K562 (cell line): Measurements from ENCODE around the gene F2RL1. TPM values are rescaled to one million over a fixed set of nuclear protein-coding genes. Genes with fewer than 3 reads are reported as not detected.

Source experiments
- BACH1 ChIP-seq: fragments of 200-800 bp; sonication (Bioruptor generic); IDR thresholded peaks from 2 replicates; pipeline ENCODE4 v1.6.1; 2016; ENCODE audit warnings: missing genetic modification characterization, missing compliant biosample characterization
- ETS2 ChIP-seq: IDR thresholded peaks from 2 replicates; pipeline ENCODE4 v1.6.1; 2016; ENCODE audit warnings: borderline replicate concordance, missing genetic modification characterization, mild to moderate bottlenecking, moderate library complexity, missing compliant biosample characterization; ENCODE audit not compliant: poor library complexity, severe bottlenecking
- MECOM ChIP-seq: fragments of 250-450 bp; sonication (Bioruptor Pico); IDR thresholded peaks from 2 replicates; pipeline ENCODE4 v1.8.0; 2022; ENCODE audit warnings: inconsistent platforms
- NR3C1 ChIP-seq: sonication (generic); formaldehyde crosslinking; IDR thresholded peaks from 2 replicates; pipeline ENCODE4 v1.8.1; 2022; ENCODE audit warnings: missing genetic modification reagents
- RB1 ChIP-seq: fragments of 450-650 bp; IDR thresholded peaks from 2 replicates; pipeline ENCODE4 v1.6.1; 2017; ENCODE audit warnings: low read depth, mild to moderate bottlenecking
- RBM25 ChIP-seq: fragments of 200-400 bp; formaldehyde crosslinking; IDR thresholded peaks from 2 replicates; pipeline ENCODE4 v1.6.1; 2018; ENCODE audit warnings: low read length, low read depth, moderate library complexity; ENCODE audit not compliant: severe bottlenecking
- SAP30 ChIP-seq: fragments of 200-600 bp; sonication (generic); IDR thresholded peaks from 2 replicates; pipeline ENCODE4 v1.6.1; 2012; ENCODE audit warnings: borderline replicate concordance, low read depth, mild to moderate bottlenecking, moderate library complexity, low read length, control low read depth, inconsistent platforms; ENCODE audit not compliant: insufficient read depth, poor library complexity, severe bottlenecking
- SRSF1 ChIP-seq: fragments of 200-400 bp; formaldehyde crosslinking; IDR thresholded peaks from 2 replicates; pipeline ENCODE4 v1.6.1; 2017; ENCODE audit warnings: mild to moderate bottlenecking, low read depth, low read length, moderate library complexity
- TAF15 ChIP-seq: fragments of 200-400 bp; formaldehyde crosslinking; IDR thresholded peaks from 2 replicates; pipeline ENCODE4 v1.6.1; 2017; ENCODE audit warnings: mild to moderate bottlenecking, low read depth, low read length, moderate library complexity
- XRCC5 ChIP-seq: fragments of 200-400 bp; formaldehyde crosslinking; IDR thresholded peaks from 2 replicates; pipeline ENCODE4 v1.6.1; 2017; ENCODE audit warnings: low read depth, mild to moderate bottlenecking, low read length
- polyA plus RNA-seq, 8 experiments: library from polyadenylated mRNA; depleted of rRNA in 4 of 8; stranded (reverse) in 5 of 8; unstranded in 3 of 8; fragments of >200 nt; fragmentation: Nextera tagmentation in 2 of 8; fragmentation: Illumina TruSeq in 1 of 8; extraction: Ambion mirVana in 2 of 8; extraction: Trizol in 1 of 8; gene quantifications; 2 replicates each; pipeline versions ENCODE4 v1.2.1 to v1.2.3, GENCODE V29; 2011 to 2014; ENCODE audit warnings: inconsistent platforms in 1 of 8, missing spikeins in 1 of 8
- total RNA-seq, 7 experiments: library from RNA; depleted of rRNA in 6 of 7; stranded (reverse); fragments of >200 nt in 6 of 7; fragmentation: Illumina TruSeq in 2 of 7; extraction: Trizol in 2 of 7; gene quantifications; 2 replicates each; pipeline versions ENCODE4 v1.2.1 to v1.2.3, GENCODE V29; 2011 to 2021; ENCODE audit warnings: low replicate concordance in 1 of 7
- TF ChIP-seq, protein P1 (sequence below): fragments of 450-650 bp; IDR thresholded peaks from 2 replicates; pipeline ENCODE4 v1.6.1; 2016; ENCODE audit warnings: mild to moderate bottlenecking, moderate library complexity
- TF ChIP-seq, protein P2 (sequence below): sonication (generic); formaldehyde crosslinking; IDR thresholded peaks from 2 replicates; pipeline ENCODE4 v1.8.0; 2022; ENCODE audit warnings: missing genetic modification reagents, mild to moderate bottlenecking, moderate library complexity, borderline replicate concordance

Gene F2RL1
- total and polyA plus RNA-seq, 9 of the 15 experiments (the other 6 are each of a cell fraction or from before 2014, with no cell fraction given), result 0.03 to 0.50 (median 0.27) TPM; not detected in 6

GRCh38 chr5:76849419-76850291 lies 30.8 kb downstream of the F2RL1 start, which contains the start of gene S100Z (continued):
- TF ChIP-seq, protein P1, sequence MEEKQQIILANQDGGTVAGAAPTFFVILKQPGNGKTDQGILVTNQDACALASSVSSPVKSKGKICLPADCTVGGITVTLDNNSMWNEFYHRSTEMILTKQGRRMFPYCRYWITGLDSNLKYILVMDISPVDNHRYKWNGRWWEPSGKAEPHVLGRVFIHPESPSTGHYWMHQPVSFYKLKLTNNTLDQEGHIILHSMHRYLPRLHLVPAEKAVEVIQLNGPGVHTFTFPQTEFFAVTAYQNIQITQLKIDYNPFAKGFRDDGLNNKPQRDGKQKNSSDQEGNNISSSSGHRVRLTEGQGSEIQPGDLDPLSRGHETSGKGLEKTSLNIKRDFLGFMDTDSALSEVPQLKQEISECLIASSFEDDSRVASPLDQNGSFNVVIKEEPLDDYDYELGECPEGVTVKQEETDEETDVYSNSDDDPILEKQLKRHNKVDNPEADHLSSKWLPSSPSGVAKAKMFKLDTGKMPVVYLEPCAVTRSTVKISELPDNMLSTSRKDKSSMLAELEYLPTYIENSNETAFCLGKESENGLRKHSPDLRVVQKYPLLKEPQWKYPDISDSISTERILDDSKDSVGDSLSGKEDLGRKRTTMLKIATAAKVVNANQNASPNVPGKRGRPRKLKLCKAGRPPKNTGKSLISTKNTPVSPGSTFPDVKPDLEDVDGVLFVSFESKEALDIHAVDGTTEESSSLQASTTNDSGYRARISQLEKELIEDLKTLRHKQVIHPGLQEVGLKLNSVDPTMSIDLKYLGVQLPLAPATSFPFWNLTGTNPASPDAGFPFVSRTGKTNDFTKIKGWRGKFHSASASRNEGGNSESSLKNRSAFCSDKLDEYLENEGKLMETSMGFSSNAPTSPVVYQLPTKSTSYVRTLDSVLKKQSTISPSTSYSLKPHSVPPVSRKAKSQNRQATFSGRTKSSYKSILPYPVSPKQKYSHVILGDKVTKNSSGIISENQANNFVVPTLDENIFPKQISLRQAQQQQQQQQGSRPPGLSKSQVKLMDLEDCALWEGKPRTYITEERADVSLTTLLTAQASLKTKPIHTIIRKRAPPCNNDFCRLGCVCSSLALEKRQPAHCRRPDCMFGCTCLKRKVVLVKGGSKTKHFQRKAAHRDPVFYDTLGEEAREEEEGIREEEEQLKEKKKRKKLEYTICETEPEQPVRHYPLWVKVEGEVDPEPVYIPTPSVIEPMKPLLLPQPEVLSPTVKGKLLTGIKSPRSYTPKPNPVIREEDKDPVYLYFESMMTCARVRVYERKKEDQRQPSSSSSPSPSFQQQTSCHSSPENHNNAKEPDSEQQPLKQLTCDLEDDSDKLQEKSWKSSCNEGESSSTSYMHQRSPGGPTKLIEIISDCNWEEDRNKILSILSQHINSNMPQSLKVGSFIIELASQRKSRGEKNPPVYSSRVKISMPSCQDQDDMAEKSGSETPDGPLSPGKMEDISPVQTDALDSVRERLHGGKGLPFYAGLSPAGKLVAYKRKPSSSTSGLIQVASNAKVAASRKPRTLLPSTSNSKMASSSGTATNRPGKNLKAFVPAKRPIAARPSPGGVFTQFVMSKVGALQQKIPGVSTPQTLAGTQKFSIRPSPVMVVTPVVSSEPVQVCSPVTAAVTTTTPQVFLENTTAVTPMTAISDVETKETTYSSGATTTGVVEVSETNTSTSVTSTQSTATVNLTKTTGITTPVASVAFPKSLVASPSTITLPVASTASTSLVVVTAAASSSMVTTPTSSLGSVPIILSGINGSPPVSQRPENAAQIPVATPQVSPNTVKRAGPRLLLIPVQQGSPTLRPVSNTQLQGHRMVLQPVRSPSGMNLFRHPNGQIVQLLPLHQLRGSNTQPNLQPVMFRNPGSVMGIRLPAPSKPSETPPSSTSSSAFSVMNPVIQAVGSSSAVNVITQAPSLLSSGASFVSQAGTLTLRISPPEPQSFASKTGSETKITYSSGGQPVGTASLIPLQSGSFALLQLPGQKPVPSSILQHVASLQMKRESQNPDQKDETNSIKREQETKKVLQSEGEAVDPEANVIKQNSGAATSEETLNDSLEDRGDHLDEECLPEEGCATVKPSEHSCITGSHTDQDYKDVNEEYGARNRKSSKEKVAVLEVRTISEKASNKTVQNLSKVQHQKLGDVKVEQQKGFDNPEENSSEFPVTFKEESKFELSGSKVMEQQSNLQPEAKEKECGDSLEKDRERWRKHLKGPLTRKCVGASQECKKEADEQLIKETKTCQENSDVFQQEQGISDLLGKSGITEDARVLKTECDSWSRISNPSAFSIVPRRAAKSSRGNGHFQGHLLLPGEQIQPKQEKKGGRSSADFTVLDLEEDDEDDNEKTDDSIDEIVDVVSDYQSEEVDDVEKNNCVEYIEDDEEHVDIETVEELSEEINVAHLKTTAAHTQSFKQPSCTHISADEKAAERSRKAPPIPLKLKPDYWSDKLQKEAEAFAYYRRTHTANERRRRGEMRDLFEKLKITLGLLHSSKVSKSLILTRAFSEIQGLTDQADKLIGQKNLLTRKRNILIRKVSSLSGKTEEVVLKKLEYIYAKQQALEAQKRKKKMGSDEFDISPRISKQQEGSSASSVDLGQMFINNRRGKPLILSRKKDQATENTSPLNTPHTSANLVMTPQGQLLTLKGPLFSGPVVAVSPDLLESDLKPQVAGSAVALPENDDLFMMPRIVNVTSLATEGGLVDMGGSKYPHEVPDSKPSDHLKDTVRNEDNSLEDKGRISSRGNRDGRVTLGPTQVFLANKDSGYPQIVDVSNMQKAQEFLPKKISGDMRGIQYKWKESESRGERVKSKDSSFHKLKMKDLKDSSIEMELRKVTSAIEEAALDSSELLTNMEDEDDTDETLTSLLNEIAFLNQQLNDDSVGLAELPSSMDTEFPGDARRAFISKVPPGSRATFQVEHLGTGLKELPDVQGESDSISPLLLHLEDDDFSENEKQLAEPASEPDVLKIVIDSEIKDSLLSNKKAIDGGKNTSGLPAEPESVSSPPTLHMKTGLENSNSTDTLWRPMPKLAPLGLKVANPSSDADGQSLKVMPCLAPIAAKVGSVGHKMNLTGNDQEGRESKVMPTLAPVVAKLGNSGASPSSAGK, result peak; percentile 97
- TF ChIP-seq NR3C1 (CRISPR knock-in tag), result no peak
- no peak for TF ChIP-seq TAF15
- no peak for TF ChIP-seq ETS2
- no peak for TF ChIP-seq SRSF1
- TF ChIP-seq RB1, result 0 out of 2 replicates have a peak, but pooled peaks have one; percentile 38
- no peak for TF ChIP-seq XRCC5
- no peak for TF ChIP-seq RBM25
- TF ChIP-seq MECOM (CRISPR knock-in tag), result no peak; the same call in 1 of the 2 replicates
- TF ChIP-seq BACH1, result no peak
- TF ChIP-seq, protein P2, sequence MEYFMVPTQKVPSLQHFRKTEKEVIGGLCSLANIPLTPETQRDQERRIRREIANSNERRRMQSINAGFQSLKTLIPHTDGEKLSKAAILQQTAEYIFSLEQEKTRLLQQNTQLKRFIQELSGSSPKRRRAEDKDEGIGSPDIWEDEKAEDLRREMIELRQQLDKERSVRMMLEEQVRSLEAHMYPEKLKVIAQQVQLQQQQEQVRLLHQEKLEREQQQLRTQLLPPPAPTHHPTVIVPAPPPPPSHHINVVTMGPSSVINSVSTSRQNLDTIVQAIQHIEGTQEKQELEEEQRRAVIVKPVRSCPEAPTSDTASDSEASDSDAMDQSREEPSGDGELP (CRISPR knock-in tag), result peak; percentile 72; the same call in 1 of the 2 replicates
- no peak for TF ChIP-seq SAP30
